ENCODE data around the gene TSHZ2.

The TSHZ2 gene

DNA sequence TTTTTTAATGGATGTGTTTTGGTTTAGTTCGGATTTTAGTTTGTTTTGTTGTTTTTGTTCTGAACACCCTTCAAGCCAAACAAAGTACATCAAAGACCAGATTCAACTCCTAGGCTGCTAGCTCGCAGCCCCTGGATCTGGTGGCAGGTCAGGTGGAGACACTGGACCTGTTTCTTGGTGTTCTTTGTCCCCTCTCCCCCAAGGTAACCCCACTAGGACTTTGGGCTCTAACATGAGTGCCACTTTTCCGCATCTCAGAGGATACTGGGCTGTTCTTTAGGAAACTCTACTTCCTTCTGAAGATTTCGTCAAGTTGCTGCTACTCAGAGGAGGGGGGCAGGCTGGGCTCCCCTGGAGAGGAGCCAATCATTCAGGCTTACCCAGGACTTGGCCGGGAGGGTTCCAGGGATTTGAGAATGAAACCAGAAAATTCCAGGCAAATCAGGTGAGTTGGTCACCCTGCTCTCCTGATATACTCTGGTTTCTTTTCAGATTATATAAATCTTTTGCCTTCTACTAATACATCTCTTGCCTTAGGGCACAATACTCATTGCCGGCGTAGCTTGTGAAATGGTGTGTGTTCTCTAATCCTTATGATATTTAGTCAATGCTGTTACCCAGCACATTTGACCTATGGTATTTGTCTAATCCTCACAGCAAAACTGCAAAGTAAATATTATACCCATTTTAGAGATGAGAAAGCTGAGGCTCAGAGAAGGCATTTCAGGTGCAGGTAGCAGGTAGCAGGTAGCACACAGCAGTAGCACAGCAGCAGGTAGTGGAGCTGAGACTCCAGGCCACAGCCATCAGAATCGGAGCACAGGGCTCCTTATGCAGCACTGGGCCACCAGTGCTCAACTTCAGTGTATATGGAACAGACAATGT lies 291.6 kb downstream of the TSHZ2 start:
- TF ChIP-seq, protein P1, sequence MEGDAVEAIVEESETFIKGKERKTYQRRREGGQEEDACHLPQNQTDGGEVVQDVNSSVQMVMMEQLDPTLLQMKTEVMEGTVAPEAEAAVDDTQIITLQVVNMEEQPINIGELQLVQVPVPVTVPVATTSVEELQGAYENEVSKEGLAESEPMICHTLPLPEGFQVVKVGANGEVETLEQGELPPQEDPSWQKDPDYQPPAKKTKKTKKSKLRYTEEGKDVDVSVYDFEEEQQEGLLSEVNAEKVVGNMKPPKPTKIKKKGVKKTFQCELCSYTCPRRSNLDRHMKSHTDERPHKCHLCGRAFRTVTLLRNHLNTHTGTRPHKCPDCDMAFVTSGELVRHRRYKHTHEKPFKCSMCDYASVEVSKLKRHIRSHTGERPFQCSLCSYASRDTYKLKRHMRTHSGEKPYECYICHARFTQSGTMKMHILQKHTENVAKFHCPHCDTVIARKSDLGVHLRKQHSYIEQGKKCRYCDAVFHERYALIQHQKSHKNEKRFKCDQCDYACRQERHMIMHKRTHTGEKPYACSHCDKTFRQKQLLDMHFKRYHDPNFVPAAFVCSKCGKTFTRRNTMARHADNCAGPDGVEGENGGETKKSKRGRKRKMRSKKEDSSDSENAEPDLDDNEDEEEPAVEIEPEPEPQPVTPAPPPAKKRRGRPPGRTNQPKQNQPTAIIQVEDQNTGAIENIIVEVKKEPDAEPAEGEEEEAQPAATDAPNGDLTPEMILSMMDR (IDR thresholded peaks at IDR 0.05; ENCODE audit: low read depth, low read length) = no peak
- DNase-seq (ENCODE audit: extremely low read depth, low read depth) = no peak

DNA sequence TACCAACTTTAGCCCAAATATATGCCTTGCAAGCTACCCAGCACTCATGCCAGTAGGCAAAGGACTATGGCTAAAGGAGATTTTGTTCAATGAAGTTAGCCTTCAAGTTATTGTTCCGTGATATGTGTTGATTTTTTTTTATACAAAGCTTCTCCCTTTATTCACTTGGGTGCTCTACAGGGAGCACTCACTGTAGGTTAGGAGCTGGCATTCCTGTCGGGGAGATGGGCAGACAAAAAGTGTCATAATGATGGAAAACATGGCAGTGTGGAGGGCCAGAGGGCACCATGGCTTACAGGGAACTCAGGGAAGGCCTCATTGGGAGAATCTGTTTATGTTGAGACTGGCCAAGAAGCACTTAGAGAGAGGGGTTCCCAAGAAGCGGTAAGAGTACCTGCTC lies 292.4 kb downstream of the TSHZ2 start:
- DNase-seq (ENCODE audit: extremely low read depth, low read depth) = no peak
- TF ChIP-seq, protein P1 (IDR thresholded peaks at IDR 0.05; ENCODE audit: low read depth, low read length) = no peak

DNA sequence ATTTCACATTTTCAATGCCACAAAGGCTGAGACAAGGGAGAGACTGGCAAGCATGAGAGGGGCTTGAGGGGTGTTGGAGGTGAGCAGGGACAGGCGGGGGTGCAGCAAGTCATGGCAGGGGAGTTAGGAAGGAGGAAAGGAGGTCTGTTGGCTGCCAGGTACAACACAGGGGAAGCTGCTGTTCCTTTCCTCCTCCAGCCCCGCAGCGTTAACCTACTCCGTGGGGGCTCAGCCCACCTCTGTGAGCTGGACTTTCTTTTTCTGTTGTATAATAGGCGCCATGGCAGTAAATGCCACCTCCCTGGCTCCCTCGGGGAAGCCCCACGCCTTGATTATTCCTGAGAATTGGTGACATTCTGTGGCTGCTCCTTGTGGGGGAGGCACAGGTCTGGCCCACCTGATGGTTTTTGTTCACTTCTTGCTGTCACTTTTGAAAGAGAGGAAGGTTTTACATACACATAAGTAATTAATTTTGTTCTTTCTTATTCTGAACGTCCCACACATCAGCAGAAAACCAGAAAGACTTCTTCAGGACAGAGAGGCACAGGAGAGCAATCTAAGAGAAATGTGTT lies 293.2 kb downstream of the TSHZ2 start:
- TF ChIP-seq, protein P1 (IDR thresholded peaks at IDR 0.05; ENCODE audit: low read depth, low read length) = no peak
- no peak for DNase-seq (ENCODE audit: extremely low read depth, low read depth)

DNA sequence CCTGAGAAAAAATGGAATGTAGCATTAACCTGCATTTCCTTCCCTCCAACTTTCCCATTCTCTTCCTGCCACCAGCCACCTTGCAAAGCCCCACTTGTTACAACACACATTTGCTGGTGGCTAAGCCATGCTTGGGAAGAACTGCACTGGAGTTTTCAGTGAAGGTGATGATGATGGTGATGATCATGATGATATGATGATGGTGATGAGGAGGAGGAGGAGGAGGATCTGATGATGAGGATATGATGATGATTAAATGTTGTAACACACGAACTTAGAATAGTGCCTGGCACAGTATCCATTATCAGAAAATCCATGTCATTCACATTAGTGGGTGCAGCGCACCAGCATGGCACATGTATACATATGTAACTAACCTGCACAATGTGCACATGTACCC lies 297.2 kb downstream of the TSHZ2 start:
- DNase-seq (ENCODE audit: extremely low read depth, low read depth) = no peak
- TF ChIP-seq, protein P1 (IDR thresholded peaks at IDR 0.05; ENCODE audit: low read depth, low read length) = no peak

DNA sequence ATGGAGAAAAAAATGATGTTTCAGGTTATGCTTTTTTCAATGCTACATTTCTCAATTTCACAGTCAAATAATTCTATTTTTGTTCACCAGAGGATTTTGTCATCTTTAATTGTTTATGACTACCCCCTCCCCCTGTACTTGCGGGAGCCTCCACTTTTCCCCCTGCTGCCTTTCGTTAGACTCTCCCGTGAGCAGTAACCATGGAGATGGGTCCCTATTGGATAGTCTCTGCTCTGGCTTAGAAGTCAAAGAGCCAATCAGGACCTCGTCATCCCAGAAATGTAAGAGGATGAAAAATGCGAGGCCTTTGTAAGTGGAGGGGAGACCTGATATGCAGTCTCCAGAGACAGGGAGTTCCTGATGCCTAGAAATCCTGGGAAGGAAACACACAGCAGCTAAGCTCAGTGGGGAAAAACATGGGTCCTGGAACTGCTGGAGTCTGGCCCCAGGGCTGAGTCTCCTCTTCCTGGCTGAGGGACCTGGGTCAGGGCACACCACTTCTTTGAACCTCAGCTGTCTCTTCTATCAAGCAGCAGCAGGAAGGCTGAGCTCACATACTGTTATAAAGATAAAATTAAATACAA lies 298.7 kb downstream of the TSHZ2 start:
- DNase-seq (ENCODE audit: extremely low read depth, low read depth) = no peak
- TF ChIP-seq, protein P1 (IDR thresholded peaks at IDR 0.05; ENCODE audit: low read depth, low read length) = no peak

DNA sequence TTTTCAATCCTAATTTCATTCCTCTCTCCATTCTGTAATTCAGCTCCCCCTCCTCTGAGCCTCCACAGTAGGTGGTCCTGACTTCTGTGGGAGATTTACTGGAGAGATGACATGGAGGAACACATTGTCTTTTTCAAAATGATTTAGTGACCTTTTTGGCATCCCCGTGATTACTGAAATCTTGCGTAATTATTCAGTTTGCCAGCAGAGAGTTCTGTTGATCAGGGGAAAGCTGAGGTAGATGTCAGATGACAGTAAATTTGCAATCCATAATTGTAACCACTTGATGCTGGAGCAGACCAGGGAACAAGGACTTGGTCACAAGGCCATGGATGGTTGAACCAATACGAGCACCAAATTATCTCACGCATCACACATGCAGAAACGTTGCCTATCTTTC lies 302.2 kb downstream of the TSHZ2 start:
- DNase-seq (ENCODE audit: extremely low read depth, low read depth) = no peak
- TF ChIP-seq, protein P1 (IDR thresholded peaks at IDR 0.05; ENCODE audit: low read depth, low read length) = no peak

DNA sequence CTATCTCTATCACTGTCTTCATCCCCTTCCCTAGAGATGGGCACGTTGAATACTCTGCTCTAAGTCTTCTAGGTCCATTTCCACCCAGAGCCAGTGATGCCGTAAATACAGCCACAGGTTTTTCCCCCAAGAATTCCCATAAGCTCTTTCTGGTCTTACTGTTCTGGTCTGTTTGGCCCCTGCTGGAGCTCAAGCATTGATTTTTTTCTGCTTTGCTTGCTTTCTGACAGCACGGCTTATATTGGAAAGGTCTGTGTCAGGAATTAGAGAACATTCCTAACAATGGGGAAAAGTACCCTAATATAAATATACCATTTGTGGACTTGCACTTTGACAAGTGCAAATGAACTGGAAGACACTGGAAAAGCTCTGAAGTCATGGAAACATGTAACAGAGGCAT lies 302.6 kb downstream of the TSHZ2 start:
- TF ChIP-seq, protein P1 (IDR thresholded peaks at IDR 0.05; ENCODE audit: low read depth, low read length) = no peak
- DNase-seq (ENCODE audit: extremely low read depth, low read depth) = no peak
